Measurements from ENCODE around the gene CDK6. TPM values are rescaled to one million over a fixed set of nuclear protein-coding genes. Genes with fewer than 3 reads are reported as not detected.

The CDK6 gene
- total RNA-seq, 1 donor from 2014 or later: 24.8 TPM

DNA sequence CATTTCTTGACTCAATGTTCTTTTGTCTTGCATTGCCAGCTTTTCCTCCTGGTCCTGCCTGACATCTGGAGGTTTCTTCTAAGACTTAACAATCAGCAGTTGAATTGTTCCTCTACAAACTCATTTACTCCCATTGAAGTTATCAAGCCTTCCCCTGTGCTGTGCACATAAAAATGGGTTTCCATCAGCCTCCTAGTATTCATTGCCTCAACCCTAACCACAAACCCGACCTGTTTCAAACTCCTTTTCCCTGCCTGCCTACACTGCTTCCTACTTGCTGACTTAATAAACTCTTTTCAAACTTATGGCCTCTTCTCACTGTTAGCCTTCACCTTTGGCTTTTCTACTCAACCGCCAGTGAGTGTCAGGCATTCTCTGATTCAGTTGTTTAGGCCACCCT lies 9.4 kb upstream of the CDK6 start:
- DNase-seq (ENCODE audit: low spot score): no peak

DNA sequence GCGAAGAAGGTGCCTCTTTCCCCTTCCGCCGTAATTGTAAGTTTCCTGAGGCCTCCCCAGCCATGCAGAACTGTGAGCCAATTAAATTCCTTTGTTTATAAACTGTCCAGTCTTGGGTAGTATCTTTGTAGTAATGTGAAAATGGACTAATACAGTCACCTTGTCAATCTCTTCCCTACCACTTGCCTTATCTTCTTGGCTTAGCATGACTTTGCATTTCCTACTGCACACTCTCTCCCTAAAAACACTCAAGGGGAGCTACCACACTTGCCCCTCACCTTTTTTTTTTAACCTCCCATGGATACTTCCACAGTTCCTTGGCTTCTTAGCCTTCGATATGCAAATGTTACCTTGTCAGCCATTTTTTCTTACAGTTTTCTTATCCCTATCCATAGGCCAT lies 7.4 kb upstream of the CDK6 start:
- DNase-seq (ENCODE audit: low spot score): no peak

DNA sequence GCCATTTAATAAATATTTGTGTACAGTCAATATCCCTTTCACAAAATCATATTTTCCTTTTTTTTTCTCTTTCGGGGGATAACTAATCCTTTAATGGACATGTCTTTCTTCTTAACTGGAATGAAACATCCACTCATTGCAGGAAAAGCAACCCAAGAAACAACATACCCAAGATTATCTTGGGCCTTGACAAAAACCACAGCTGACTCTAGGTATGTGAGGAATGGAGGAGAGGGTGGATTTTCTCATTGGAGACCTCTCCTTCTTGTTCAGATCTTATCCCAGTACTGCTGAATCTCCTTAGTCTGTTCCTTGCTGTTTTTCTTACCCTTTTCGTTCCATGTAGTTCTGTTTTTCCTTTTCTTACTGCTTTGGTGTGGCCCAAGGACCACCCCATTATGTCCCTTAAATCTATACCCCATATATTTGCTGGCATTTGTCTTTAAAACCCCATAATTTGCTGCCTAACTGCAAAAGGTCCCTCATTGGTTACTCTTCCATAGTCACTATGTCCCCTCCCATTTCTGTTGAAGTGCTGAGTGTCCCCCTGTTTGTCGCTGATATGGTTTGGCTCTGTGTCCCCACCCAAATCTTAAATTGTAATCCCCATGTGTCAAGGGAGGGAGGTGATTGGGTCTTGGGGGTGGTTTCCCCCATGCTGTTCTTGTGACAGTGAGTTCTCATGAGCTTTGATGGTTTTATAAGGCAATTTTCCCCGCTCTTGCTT lies 6.8 kb upstream of the CDK6 start:
- DNase-seq (ENCODE audit: low spot score): no peak

- DNase-seq (ENCODE audit: low spot score): no peak
These were observed 4.8 kb upstream of the CDK6 start for GRCh38 chr7:92841192-92841591.

GRCh38 chr7:92840316-92840715 lies 3.9 kb upstream of the CDK6 start:
- no peak for DNase-seq (ENCODE audit: low spot score)

DNA sequence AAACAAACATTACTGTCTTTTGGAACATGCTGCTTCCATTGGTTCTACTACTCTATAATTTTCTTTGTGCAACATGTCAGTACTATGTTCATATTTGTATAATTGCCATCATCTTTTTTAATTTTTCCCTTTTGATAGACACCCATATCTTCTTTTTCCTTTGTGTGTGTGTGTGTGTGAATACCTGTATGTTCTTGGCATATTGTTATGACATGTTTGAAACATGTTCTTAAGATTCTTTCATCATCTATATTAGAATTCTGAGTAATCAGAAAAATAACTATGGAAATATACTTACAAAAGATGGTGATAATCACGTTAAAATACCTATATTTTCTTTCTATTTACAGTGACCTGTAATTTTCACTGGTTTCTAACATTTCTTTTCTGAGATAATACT lies 3.5 kb upstream of the CDK6 start:
- DNase-seq (ENCODE audit: low spot score): no peak

DNA sequence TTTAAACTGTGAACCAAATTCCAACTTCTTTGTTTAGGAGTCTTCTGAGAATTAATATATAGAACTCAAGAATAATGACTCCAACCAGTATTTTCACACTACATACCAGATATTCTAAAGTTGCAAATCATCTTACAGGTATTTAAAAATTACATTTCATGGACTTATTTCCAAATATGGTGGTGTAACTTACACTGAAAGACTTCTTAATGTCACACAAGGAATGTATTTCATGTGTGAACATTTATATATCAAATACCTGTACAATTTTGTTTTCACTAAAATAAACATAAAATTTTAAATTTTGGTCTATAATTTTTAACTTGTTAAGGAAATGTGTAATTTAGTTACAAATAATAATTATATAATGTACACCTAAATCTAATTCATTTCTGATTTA lies 2.6 kb upstream of the CDK6 start:
- DNase-seq (ENCODE audit: low spot score): no peak

GRCh38 chr7:92837000-92837749 lies 802 bp upstream of the CDK6 start:
- no peak for DNase-seq (ENCODE audit: low spot score)

- DNase-seq (ENCODE audit: low spot score): peak; percentile 45
These were observed 403 bp downstream of the CDK6 start for GRCh38 chr7:92835851-92836488.

DNA sequence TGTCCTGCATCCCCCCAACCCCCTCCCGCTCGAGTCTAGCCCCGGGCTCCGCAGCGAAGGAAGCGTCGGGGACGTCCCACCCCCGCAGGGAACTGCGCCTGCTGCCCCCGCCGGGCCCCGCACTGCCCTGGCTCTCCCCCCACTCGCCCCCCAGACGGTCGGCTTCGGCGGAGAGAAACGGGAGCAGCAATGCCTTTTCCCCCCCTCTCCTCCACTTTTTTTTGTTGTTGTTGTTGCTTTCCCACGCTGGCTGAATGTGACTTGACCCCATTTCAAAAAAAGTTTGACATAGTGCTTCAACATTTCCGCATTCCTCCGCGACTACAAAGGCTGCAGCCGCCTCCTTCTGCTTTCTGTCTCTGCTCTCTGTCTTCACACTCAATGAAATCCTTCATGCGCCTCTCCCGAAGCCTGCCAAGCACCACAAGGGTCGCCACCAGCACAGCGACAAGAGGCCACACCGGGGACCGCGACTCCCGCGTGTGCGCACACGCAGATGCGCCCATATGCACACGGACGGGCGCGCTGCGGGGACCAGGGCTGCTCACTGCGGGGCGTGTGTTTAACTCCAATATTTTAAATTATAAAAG lies 1.0 kb downstream of the CDK6 start:
- DNase-seq (ENCODE audit: low spot score): peak; percentile 67

GRCh38 chr7:92834507-92835260 lies 1.7 kb downstream of the CDK6 start:
- peak; percentile 44 for DNase-seq (ENCODE audit: low spot score)

GRCh38 chr7:92833766-92834506 lies 2.4 kb downstream of the CDK6 start:
- peak; percentile 82 for DNase-seq (ENCODE audit: low spot score)

DNA sequence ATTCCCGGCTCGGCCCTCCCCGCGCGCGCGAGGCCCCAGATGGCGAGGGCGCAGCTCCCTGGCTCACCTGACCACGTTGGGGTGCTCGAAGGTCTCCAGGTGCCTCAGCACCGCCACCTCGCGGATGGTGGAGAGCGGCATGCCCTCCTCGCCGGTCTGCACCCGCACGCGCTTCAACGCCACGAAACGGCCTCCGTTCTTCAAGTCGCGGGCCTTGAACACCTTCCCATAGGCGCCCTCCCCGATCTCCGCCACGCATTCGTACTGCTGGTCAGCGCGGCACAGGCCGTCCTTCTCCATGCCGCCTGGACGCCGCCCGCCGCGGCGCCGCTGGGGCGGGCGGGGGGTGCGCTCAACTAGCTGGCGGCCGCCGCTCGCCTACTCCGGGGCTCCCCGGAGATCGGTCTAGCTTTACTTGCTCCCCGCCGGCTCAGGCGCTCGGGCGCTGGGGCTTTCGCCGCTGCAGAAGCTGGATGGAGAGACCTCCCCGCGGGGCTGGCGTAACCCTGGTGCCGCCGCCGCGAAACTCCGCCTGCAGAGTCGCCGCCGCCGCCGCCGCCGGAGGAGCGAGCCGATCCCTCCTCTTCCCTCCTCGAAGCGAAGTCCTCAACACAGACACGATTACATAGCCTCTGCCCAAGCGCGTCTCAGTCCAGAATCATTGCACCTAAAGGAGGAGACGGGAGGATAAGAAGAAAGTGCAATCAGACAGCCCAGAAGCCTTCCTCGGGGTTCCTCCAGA lies 3.2 kb downstream of the CDK6 start:
- DNase-seq (ENCODE audit: low spot score): peak; percentile 90

GRCh38 chr7:92832534-92833023 lies 3.8 kb downstream of the CDK6 start:
- no peak for DNase-seq (ENCODE audit: low spot score)

DNA sequence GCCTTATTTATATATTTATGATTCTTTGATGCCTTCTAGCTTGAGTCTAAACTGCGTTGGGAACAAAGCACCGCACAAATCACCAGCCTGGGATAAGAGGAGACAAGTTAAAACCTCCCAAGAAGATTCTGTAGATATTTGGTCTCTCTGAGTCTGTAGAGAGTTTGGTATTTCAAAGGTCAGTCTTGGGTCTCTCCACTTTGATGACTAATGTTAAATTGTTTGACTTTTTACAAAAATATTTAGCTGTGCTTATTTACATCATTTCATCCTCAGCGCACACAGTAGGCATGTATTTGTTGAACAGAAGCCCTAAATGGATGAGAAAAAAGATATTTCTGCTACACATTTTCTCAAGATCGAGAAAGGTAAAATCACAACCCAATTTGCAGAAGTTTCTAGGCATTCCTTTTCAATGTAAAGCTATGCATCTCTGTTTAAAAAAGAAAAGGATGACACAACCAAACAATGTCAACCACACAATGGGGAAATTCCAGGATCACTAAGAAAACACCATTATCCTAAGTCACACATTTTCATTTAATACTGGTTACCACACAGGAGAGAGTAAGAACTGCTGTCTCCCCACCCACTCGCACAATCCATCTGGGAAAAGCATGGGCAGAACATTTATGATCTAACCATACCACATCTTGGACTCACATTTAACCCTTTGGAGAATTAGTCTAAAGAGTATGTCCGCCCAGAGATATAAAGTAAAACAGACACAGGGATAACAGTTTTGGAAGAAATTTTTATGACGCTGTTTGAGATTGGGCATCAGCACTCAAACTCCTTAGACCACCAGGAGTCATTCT lies 4.4 kb downstream of the CDK6 start:
- no peak for DNase-seq (ENCODE audit: low spot score)

DNA sequence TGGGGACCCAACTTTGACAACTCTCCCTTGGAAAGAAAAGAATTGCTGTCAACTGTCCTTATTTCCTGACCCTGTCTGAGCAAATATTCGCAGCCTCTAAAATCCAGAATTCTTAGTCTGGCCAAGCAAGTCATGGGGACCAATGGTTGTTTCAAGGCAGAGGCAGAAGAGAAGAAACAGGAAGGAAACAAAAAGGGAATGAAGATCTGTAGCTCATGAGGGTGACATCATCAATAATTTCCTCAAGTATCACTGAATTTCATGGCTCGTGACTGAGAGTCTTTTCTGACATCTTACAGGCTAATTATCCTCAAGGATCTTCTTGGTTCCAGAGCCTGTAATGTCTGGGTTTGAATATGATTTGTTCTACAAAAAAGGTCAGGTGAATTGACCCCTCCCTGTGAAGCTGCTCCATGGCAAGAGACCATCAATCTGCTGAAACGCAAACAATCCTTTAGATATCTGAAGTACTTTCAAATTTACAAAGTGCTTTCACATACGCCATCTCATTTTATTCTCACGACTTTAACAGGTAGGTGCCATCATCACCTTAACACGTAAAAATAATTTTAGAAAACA lies 5.8 kb downstream of the CDK6 start:
- DNase-seq (ENCODE audit: low spot score): no peak

DNA sequence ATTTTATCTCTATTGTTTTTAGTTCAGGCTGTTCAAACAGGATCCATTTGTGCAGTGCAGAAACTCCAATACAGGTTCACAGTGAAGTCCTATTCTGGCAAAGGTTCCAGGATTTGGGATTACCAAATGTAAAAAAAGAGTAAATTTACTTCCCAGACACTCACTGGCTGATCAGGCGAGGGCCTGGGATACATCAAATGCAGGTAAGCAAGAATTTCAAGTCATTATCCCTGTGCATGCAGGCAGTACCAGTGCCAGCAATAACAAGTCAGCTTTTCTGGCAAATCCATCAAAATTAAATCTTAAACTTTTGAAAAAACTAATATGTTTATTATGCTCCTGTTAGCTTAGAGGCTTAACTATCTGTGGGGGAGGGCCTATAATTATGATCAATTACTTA lies 6.3 kb downstream of the CDK6 start:
- DNase-seq (ENCODE audit: low spot score): no peak

- DNase-seq (ENCODE audit: low spot score): no peak
These were observed 8.8 kb downstream of the CDK6 start for GRCh38 chr7:92827464-92828120.
